GM18519 (cell line): ENCODE results near the gene EDNRB.

Source experiments
- ATAC-seq: cut with Tn5 transposase; IDR thresholded peaks from one replicate; pipeline ENCODE4 v1.9.1; 2021; ENCODE audit warnings: mild to moderate bottlenecking, moderate library complexity; ENCODE audit not compliant: unreplicated experiment, low FRiP score

Gene EDNRB

GRCh38 chr13:77898097-77898496 lies 20.5 kb downstream of the EDNRB start:
- ATAC-seq, result peak; percentile 100

GRCh38 chr13:77896977-77897376 lies 21.7 kb downstream of the EDNRB start:
- ATAC-seq, result no peak

GRCh38 chr13:77896536-77896935 lies 22.1 kb downstream of the EDNRB start:
- no peak for ATAC-seq

- ATAC-seq, result no peak
Observed at GRCh38 chr13:77894743-77895142, 23.9 kb downstream of the EDNRB start.

- ATAC-seq, result no peak
Observed at GRCh38 chr13:77893066-77893465, 25.6 kb downstream of the EDNRB start.

- no peak for ATAC-seq
Observed at GRCh38 chr13:77892491-77892890, 26.1 kb downstream of the EDNRB start.

- no peak for ATAC-seq
Observed at GRCh38 chr13:77891486-77891885, 27.1 kb downstream of the EDNRB start.

GRCh38 chr13:77891041-77891440 lies 27.6 kb downstream of the EDNRB start:
- no peak for ATAC-seq

- no peak for ATAC-seq
Observed at GRCh38 chr13:77883328-77883727, 35.3 kb downstream of the EDNRB start.

GRCh38 chr13:77878190-77878589 lies 40.4 kb downstream of the EDNRB start:
- no peak for ATAC-seq

- no peak for ATAC-seq
Observed at GRCh38 chr13:77876176-77876575, 42.5 kb downstream of the EDNRB start.

GRCh38 chr13:77874406-77874805 lies 44.2 kb downstream of the EDNRB start:
- ATAC-seq, result no peak

GRCh38 chr13:77872995-77873394 lies 45.6 kb downstream of the EDNRB start:
- no peak for ATAC-seq

- ATAC-seq, result no peak
Observed at GRCh38 chr13:77871596-77871995, 47.0 kb downstream of the EDNRB start.

GRCh38 chr13:77868717-77869116 lies 49.9 kb downstream of the EDNRB start:
- no peak for ATAC-seq

- ATAC-seq, result no peak
Observed at GRCh38 chr13:77866971-77867370, 51.7 kb downstream of the EDNRB start.

GRCh38 chr13:77865622-77866021 lies 53.0 kb downstream of the EDNRB start:
- ATAC-seq, result no peak

GRCh38 chr13:77863144-77863543 lies 55.5 kb downstream of the EDNRB start:
- no peak for ATAC-seq

- ATAC-seq, result no peak
Observed at GRCh38 chr13:77861741-77862140, 56.9 kb downstream of the EDNRB start.

- no peak for ATAC-seq
Observed at GRCh38 chr13:77860507-77860981, 58.1 kb downstream of the EDNRB start.

- no peak for ATAC-seq
Observed at GRCh38 chr13:77859450-77859849, 59.2 kb downstream of the EDNRB start.

- ATAC-seq, result no peak
Observed at GRCh38 chr13:77857531-77858209, 61.0 kb downstream of the EDNRB start.

- no peak for ATAC-seq
Observed at GRCh38 chr13:77853703-77854102, 64.9 kb downstream of the EDNRB start.
